IMR-90 (cell line): ENCODE results near the gene PSD2. TPM values are rescaled to one million over a fixed set of nuclear protein-coding genes. Genes with fewer than 3 reads are reported as not detected.
A peak's percentile ranks its signal among the peaks of the same experiment; 100 is the strongest.

Source experiments
- ATAC-seq: fragments of 200-7000 bp; cut with Tn5 transposase; 2 replicates; pipeline ENCODE4 v1.9.1; 2020; ENCODE audit warnings: low read depth, mild to moderate bottlenecking, moderate library complexity
- BruUV-seq: library from RNA; stranded (reverse); fragments of 400-500 nt; replicated peaks from 2 replicates; lab custom pipeline; 2021; lab: Mats Ljungman, UMichigan
- CTCF ChIA-PET: fragments of 300-600 bp; formaldehyde crosslinking; extraction: SDS; loops from one replicate; lab custom pipeline; 2021; ENCODE audit warnings: antibody characterized with exemption; lab: Yijun Ruan, JAX
- POLR2A ChIA-PET: fragments of 300-600 bp; sonication (Branson Sonifier 250); formaldehyde crosslinking; loops from one replicate; lab custom pipeline; 2022; ENCODE audit warnings: antibody characterized with exemption; ENCODE audit not compliant: unreplicated experiment; lab: Charles Lee
- DNase-seq: peaks from one replicate; pipeline ENCODE4 v3.0.0; 2013
- H2AFZ ChIP-seq: replicated peaks from 2 replicates; pipeline ENCODE3; 2013; ENCODE audit warnings: low read length, mild to moderate bottlenecking; ENCODE audit not compliant: poor library complexity
- H2AK5ac ChIP-seq: 2 replicates; pipeline ENCODE4 v1.6.1; 2013; ENCODE audit warnings: low read depth, low read length, inconsistent platforms
- H2AK9ac ChIP-seq: replicated peaks from 2 replicates; pipeline ENCODE3; 2013; ENCODE audit warnings: mild to moderate bottlenecking, low read depth, low read length, moderate library complexity; ENCODE audit not compliant: poor library complexity
- H2BK120ac ChIP-seq: 2 replicates; pipeline ENCODE4 v1.6.1; 2013; ENCODE audit warnings: low read depth, low read length, inconsistent platforms
- H2BK15ac ChIP-seq: 3 replicates; pipeline ENCODE4 v1.6.1; 2013; ENCODE audit warnings: low read depth, low read length, inconsistent platforms
- H2BK20ac ChIP-seq: 2 replicates; pipeline ENCODE4 v1.6.1; 2013; ENCODE audit warnings: low read depth, mild to moderate bottlenecking, inconsistent platforms, low read length, moderate library complexity
- H2BK5ac ChIP-seq: 2 replicates; pipeline ENCODE4 v1.6.1; 2013; ENCODE audit warnings: mild to moderate bottlenecking, low read depth, low read length, inconsistent platforms; ENCODE audit not compliant: poor library complexity, severe bottlenecking
- H3K14ac ChIP-seq: replicated peaks from 2 replicates; pipeline ENCODE4 v1.6.1; 2013; ENCODE audit warnings: low read depth, low read length, inconsistent platforms
- H3K18ac ChIP-seq: 2 replicates; pipeline ENCODE4 v1.6.1; 2013; ENCODE audit warnings: low read depth, low read length, control low read depth
- H3K23ac ChIP-seq: 2 replicates; pipeline ENCODE4 v1.6.1; 2013; ENCODE audit warnings: low read depth, low read length, inconsistent platforms
- H3K27ac ChIP-seq: 2 replicates; pipeline ENCODE4 v1.5.1; 2013; ENCODE audit warnings: mild to moderate bottlenecking, control low read depth, low read length; ENCODE audit not compliant: insufficient read depth
- H3K27me3 ChIP-seq: 2 replicates; pipeline ENCODE4 v1.6.1; 2013; ENCODE audit warnings: low read length; ENCODE audit not compliant: control insufficient read depth, insufficient read depth
- H3K36me3 ChIP-seq: 2 replicates; pipeline ENCODE4 v1.6.1; 2013; ENCODE audit warnings: low read length, mixed read lengths; ENCODE audit not compliant: control insufficient read depth, insufficient read depth
- H3K4ac ChIP-seq: 2 replicates; pipeline ENCODE4 v1.6.1; 2013; ENCODE audit warnings: low read depth, low read length, inconsistent platforms
- H3K4me1 ChIP-seq: 2 replicates; pipeline ENCODE4 v1.6.1; 2013; ENCODE audit warnings: low read length, mixed read lengths; ENCODE audit not compliant: control insufficient read depth, insufficient read depth
- H3K4me2 ChIP-seq: 2 replicates; pipeline ENCODE4 v1.6.1; 2013; ENCODE audit warnings: low read depth, mild to moderate bottlenecking, control low read depth, low read length, moderate library complexity
- H3K4me3 ChIP-seq: 2 replicates; pipeline ENCODE4 v1.5.1; 2013; ENCODE audit warnings: low read depth, mild to moderate bottlenecking, control low read depth, low read length, moderate library complexity; ENCODE audit not compliant: insufficient read depth
- H3K56ac ChIP-seq: 2 replicates; pipeline ENCODE4 v1.6.1; 2013; ENCODE audit warnings: low read length, inconsistent platforms; ENCODE audit not compliant: insufficient read depth; ENCODE audit errors: extremely low read depth
- H3K79me1 ChIP-seq, 2 experiments: 2 replicates each; pipeline ENCODE4 v1.6.1; 2013; ENCODE audit warnings: low read length in 2 of 2, inconsistent platforms in 1 of 2, low read depth in 1 of 2
- H3K9ac ChIP-seq: 2 replicates; pipeline ENCODE4 v1.6.1; 2013; ENCODE audit warnings: low read depth, low read length, control low read depth
- H3K9me1 ChIP-seq: 2 replicates; pipeline ENCODE4 v1.6.1; 2013; ENCODE audit warnings: low read length, inconsistent platforms; ENCODE audit not compliant: insufficient read depth
- H3K9me3 ChIP-seq: 2 replicates; pipeline ENCODE4 v1.6.1; 2013; ENCODE audit warnings: low read length; ENCODE audit not compliant: control insufficient read depth, insufficient read depth
- H4K20me1 ChIP-seq: 2 replicates; pipeline ENCODE4 v1.6.1; 2013; ENCODE audit warnings: low read length, inconsistent platforms; ENCODE audit not compliant: insufficient read depth
- H4K5ac ChIP-seq: 2 replicates; pipeline ENCODE4 v1.6.1; 2013; ENCODE audit warnings: mild to moderate bottlenecking, low read depth, low read length, control low read depth
- H4K8ac ChIP-seq, 2 experiments: 2 replicates each; pipeline ENCODE4 v1.6.1; 2013; ENCODE audit warnings: low read depth in 2 of 2, low read length in 2 of 2, control low read depth in 1 of 2, inconsistent platforms in 1 of 2
- H4K91ac ChIP-seq: 2 replicates; pipeline ENCODE4 v1.6.1; 2013; ENCODE audit warnings: low read depth, low read length, inconsistent platforms; ENCODE audit not compliant: insufficient read depth
- CTCF ChIP-seq: conservative IDR thresholded peaks from 2 replicates; pipeline ENCODE4 v1.5.1; 2012; ENCODE audit warnings: mild to moderate bottlenecking, low read depth, low read length, improper control_type of control experiment
- MXI1 ChIP-seq: IDR thresholded peaks from 2 replicates; pipeline ENCODE4 v1.6.1; 2012; ENCODE audit warnings: low read depth, mild to moderate bottlenecking, low read length, moderate library complexity, borderline replicate concordance
- NFE2L2 ChIP-seq: fragments of 150-350 bp; IDR thresholded peaks from 2 replicates; pipeline ENCODE4 v1.6.1; 2016; ENCODE audit warnings: low read depth, mild to moderate bottlenecking, low read length
- RAD21 ChIP-seq: IDR thresholded peaks from 2 replicates; pipeline ENCODE4 v1.6.1; 2012; ENCODE audit warnings: low read length, improper control_type of control experiment
- SMC3 ChIP-seq: fragments of 150-350 bp; IDR thresholded peaks from 2 replicates; pipeline ENCODE4 v1.6.1; 2016; ENCODE audit warnings: low read depth, mild to moderate bottlenecking, antibody characterized with exemption, low read length, moderate library complexity
- WGBS, 2 experiments: methylation state at CpG; one replicate each; pipeline versions ENCODE4 v1.1.5 to v1.1.7; 2013; ENCODE audit warnings: missing lambda C conversion rate in 2 of 2; ENCODE audit not compliant: insufficient read length in 1 of 2; ENCODE audit errors: extremely low coverage in 2 of 2; 5-methylcytosine and 5-hydroxymethylcytosine counted together
- dilution Hi-C: fragments of 300-500 bp; cut with HindIII; formaldehyde crosslinking; loops from one replicate; pipeline ENCODE4 v1.14.3; 2018; ENCODE audit warnings: low sequenced_read_pairs; ENCODE audit not compliant: unreplicated experiment
- in situ Hi-C: fragments of 300-500 bp; cut with MboI; formaldehyde crosslinking; loops from 3 replicates; pipeline ENCODE4 v1.14.3; 2019; ENCODE audit warnings: low sequenced_read_pairs, inconsistent platforms, mixed read lengths
- intact Hi-C: fragments of 100-400 bp; cut with micrococcal nuclease; formaldehyde crosslinking; loops from 2 replicates; pipeline ENCODE4 v1.10.0; 2022
- polyA plus RNA-seq, 3 experiments: library from polyadenylated mRNA; depleted of rRNA; stranded (reverse); fragments of >200 nt; gene quantifications; 2 replicates each; pipeline ENCODE4 v1.2.3, GENCODE V29; 2012; ENCODE audit warnings: low replicate concordance in 1 of 3
- total RNA-seq: library from RNA; depleted of rRNA; stranded (reverse); fragments of >200 nt; gene quantifications from 2 replicates; pipeline ENCODE4 v1.2.3, GENCODE V29; 2012

PSD2 gene
- total and polyA plus RNA-seq, 2 of the 4 experiments (the other 2 are of a cell fraction): 0.05 TPM; not detected in 1

- Histone ChIP-seq H4K20me1 (no peaks in the 10 kb centered on the region), H2BK120ac (no peak overlapping the region), H4K91ac (no peak overlapping the region), H3K23ac (no peak overlapping the region), H2AK9ac (no peak overlapping the region), H3K4me1 (no peaks in the 10 kb centered on the region), H3K27ac (no peak overlapping the region), H3K36me3 (no peaks in the 10 kb centered on the region), H3K56ac (no peak overlapping the region), H3K79me1 (no peaks in the 10 kb centered on the region), H3K27me3 (peaks cover 68% of the 10 kb centered on the region), H2BK20ac (no peak overlapping the region), H3K9me3 (no peaks in the 10 kb centered on the region), H3K4me2 (no peak overlapping the region), H2BK15ac (no peak overlapping the region), H4K8ac (no peak overlapping the region), H3K14ac (no peak overlapping the region), H3K9ac (no peak overlapping the region), H4K5ac (no peak overlapping the region), H2AFZ (peak overlapping the region; percentile 18), H2BK5ac (no peak overlapping the region), H2AK5ac (no peak overlapping the region), H3K18ac (no peak overlapping the region), H3K4ac (no peak overlapping the region), H3K9me1 (no peaks in the 10 kb centered on the region), H3K4me3 (no peak overlapping the region)
- intact Hi-C loops (loop anchor here (1.0 to 5.0 kb wide), 2 partner anchors 77 to 103 kb away; no protein-coding TSS in a partner anchor), dilution Hi-C loops (no loop called here), in situ Hi-C loops (no loop called here)
- ATAC-seq (peak; percentile 94), DNase-seq (peak; percentile 41)
- ChIA-PET POLR2A (no interaction called here), CTCF (interaction anchor here (0.6 to 2.6 kb wide), 3 partner anchors 77 to 860 kb away, joined by 3 to 11 read pairs (median 4); no protein-coding TSS in a partner anchor)
- no TSS peak for BruUV-seq
- no CpG with 5 or more reads among the region's 5 CpGs for WGBS, 2 experiments
- peak; percentile 74 for TF ChIP-seq SMC3
- TF ChIP-seq MXI1: no peak
- peak; percentile 65 for TF ChIP-seq RAD21
- TF ChIP-seq CTCF: peak; percentile 79
- no peak for TF ChIP-seq NFE2L2
Observed at GRCh38 chr5:139863855-139864558, 68.4 kb downstream of the PSD2 start.
